Stomach (tissue), 4 donors: ENCODE data around the gene METTL17.
"Not testable (repeated sequence)": the region's sequence is repeated elsewhere in the genome, so short reads cannot be mapped to it uniquely, and the experiment has no call there.

ENCODE experiments used
- POLR2AphosphoS5 ChIP-seq, 3 donors: sonication (generic); formaldehyde crosslinking; IDR thresholded peaks; one replicate each; pipeline ENCODE4 v1.6.1; 2016; ENCODE audit warnings: antibody characterized with exemption in 3 of 3
- TF ChIP-seq, protein P1 (sequence below), 7 experiments: fragments of 450-650 bp in 4 of 7; fragments of 200-600 bp in 3 of 7; sonication (generic) in 3 of 7; IDR thresholded peaks; one replicate each; pipeline ENCODE4 v1.5.1; 2016 to 2019; ENCODE audit warnings: antibody characterized with exemption in 7 of 7, control low read depth in 2 of 7, mild to moderate bottlenecking in 1 of 7

DNA sequence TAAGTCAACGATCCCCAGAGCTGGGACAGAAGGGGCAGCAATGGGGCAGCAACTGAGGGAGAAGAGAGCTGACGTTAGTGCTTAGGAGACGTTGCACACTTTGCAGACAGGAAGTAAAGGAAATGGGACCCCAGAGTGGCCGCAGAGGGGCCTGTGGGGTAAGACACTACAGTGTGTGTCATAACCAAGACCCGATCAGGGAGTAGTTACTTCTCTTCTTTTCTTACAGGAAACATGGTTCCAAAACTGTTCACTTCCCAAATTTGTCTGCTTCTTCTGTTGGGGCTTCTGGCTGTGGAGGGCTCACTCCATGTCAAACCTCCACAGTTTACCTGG, 34.3 kb upstream of the METTL17 start:
- TF ChIP-seq, protein P1, sequence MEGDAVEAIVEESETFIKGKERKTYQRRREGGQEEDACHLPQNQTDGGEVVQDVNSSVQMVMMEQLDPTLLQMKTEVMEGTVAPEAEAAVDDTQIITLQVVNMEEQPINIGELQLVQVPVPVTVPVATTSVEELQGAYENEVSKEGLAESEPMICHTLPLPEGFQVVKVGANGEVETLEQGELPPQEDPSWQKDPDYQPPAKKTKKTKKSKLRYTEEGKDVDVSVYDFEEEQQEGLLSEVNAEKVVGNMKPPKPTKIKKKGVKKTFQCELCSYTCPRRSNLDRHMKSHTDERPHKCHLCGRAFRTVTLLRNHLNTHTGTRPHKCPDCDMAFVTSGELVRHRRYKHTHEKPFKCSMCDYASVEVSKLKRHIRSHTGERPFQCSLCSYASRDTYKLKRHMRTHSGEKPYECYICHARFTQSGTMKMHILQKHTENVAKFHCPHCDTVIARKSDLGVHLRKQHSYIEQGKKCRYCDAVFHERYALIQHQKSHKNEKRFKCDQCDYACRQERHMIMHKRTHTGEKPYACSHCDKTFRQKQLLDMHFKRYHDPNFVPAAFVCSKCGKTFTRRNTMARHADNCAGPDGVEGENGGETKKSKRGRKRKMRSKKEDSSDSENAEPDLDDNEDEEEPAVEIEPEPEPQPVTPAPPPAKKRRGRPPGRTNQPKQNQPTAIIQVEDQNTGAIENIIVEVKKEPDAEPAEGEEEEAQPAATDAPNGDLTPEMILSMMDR (IDR thresholded peaks at IDR 0.05) = not testable (repeated sequence)
- not testable (repeated sequence) for TF ChIP-seq POLR2AphosphoS5 (IDR thresholded peaks at IDR 0.05)
